Karpas-422 (cell line): ENCODE data around the gene UBALD1. TPM values are rescaled to one million over a fixed set of nuclear protein-coding genes. Genes with fewer than 3 reads are reported as not detected.

ENCODE experiments used
- DNase-seq: peaks from one replicate; pipeline ENCODE4 v3.0.0-alpha.2; 2015
- H2AFZ ChIP-seq: fragments of 200-600 bp; sonication (generic); 2 replicates; pipeline ENCODE4 v1.6.1; 2014; ENCODE audit warnings: antibody characterized with exemption, low read length, mixed read lengths
- H3K27ac ChIP-seq: fragments of 200-600 bp; sonication (generic); 2 replicates; pipeline ENCODE4 v1.5.1; 2014; ENCODE audit warnings: mild to moderate bottlenecking, low read length, moderate library complexity
- H3K27me3 ChIP-seq: fragments of 200-600 bp; sonication (generic); 2 replicates; pipeline ENCODE4 v1.6.1; 2014; ENCODE audit warnings: low read length, mixed read lengths
- H3K36me3 ChIP-seq: fragments of 200-600 bp; sonication (generic); 2 replicates; pipeline ENCODE4 v1.6.1; 2014; ENCODE audit warnings: low read length, mixed read lengths; ENCODE audit not compliant: insufficient read depth
- H3K4me1 ChIP-seq: fragments of 200-600 bp; sonication (generic); 2 replicates; pipeline ENCODE4 v1.6.1; 2014; ENCODE audit warnings: mild to moderate bottlenecking, low read length, mixed read lengths
- H3K4me2 ChIP-seq: fragments of 200-600 bp; sonication (generic); 2 replicates; pipeline ENCODE4 v1.6.1; 2014; ENCODE audit warnings: low read length, low read depth, mild to moderate bottlenecking; ENCODE audit not compliant: poor library complexity, severe bottlenecking
- H3K4me3 ChIP-seq: fragments of 200-600 bp; sonication (generic); 2 replicates; pipeline ENCODE4 v1.5.1; 2014; ENCODE audit warnings: mild to moderate bottlenecking, antibody characterized with exemption, low read length, mixed read lengths
- H3K79me2 ChIP-seq: fragments of 200-600 bp; sonication (generic); 2 replicates; pipeline ENCODE4 v1.6.1; 2014; ENCODE audit warnings: mild to moderate bottlenecking, low read length, mixed read lengths
- H3K9ac ChIP-seq: fragments of 200-600 bp; sonication (generic); 2 replicates; pipeline ENCODE4 v1.6.0; 2014; ENCODE audit warnings: low read length
- H3K9me2 ChIP-seq: fragments of 200-600 bp; sonication (generic), shearing (Covaris generic); replicated peaks from 2 replicates; pipeline ENCODE4 v1.6.0; 2014; ENCODE audit warnings: mild to moderate bottlenecking, low read length, moderate library complexity; ENCODE audit not compliant: insufficient read depth
- H3K9me3 ChIP-seq: fragments of 300-700, 200-600 bp; sonication (generic); 2 replicates; pipeline ENCODE4 v1.6.1; 2014; ENCODE audit warnings: low read length, mixed read lengths
- H4K20me1 ChIP-seq: fragments of 200-600 bp; sonication (generic); 2 replicates; pipeline ENCODE4 v1.6.1; 2014; ENCODE audit warnings: mild to moderate bottlenecking, antibody characterized with exemption, low read length, low read depth; ENCODE audit not compliant: insufficient read depth
- total RNA-seq: library from RNA; depleted of rRNA; stranded (reverse); fragments of >200 nt; shearing (Covaris generic); gene quantifications from 2 replicates; pipeline ENCODE4 v1.2.3, GENCODE V29; 2014; ENCODE audit warnings: low replicate concordance

The UBALD1 gene
- total RNA-seq, 1 experiment from 2014 or later: 10.0 TPM

DNA sequence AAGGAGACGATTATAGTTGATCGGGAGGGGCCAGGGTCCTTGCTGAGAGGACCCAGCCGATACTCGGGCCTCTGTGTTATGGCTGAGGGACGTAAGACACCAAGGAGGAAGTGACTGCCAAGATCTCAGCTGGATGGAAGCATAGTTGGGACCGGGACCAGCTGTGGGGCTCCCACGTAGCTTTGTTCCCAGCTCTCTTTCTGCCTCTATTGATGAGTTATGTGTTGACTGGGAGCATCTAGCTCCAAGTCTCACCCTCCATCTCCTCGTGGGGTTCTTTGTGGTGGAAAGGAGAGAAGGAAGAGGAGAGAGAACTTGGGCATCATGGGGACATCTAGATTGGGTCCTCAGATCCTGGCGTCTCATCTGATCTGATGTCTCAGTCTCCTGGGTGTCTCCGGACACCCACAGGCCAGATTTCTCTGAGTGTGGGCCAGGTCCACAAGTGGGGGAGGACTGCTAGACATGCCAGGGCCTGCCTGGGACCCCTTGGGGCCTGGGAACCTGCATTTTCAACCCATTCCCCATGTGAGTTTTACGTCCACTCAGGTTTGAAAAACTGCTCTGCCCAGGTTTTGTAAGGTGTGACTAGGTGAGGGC is 11.0 kb upstream of the UBALD1 start:
- peak; percentile 78 for DNase-seq
- H3K27ac ChIP-seq: peak overlapping the region; percentile 44
- H2AFZ ChIP-seq: peak overlapping the region; percentile 16; the same call in 1 of the 2 replicates
- peak overlapping the region; percentile 78 for H3K4me2 ChIP-seq
- no peaks in the 10 kb centered on the region for H3K9me2 ChIP-seq
- no peaks in the 10 kb centered on the region for H3K36me3 ChIP-seq
- H4K20me1 ChIP-seq: peaks cover 7% of the 10 kb centered on the region; the same call in 1 of the 2 replicates
- peak overlapping the region; percentile 89 for H3K9ac ChIP-seq
- H3K27me3 ChIP-seq: no peaks in the 10 kb centered on the region
- peak overlapping the region; percentile 86 for H3K4me3 ChIP-seq
- H3K9me3 ChIP-seq: no peaks in the 10 kb centered on the region
- peaks cover 18% of the 10 kb centered on the region for H3K4me1 ChIP-seq
- H3K79me2 ChIP-seq: peaks cover 53% of the 10 kb centered on the region

- Histone ChIP-seq H3K4me3 (peak overlapping the region; percentile 86), H4K20me1 (peaks cover 7% of the 10 kb centered on the region; the same call in 1 of the 2 replicates), H3K27me3 (no peaks in the 10 kb centered on the region), H3K9me3 (no peaks in the 10 kb centered on the region), H3K79me2 (peaks cover 47% of the 10 kb centered on the region), H3K9ac (peak overlapping the region; percentile 89), H3K36me3 (no peaks in the 10 kb centered on the region), H3K4me1 (peaks cover 18% of the 10 kb centered on the region), H3K27ac (peak overlapping the region; percentile 44), H3K4me2 (peak overlapping the region; percentile 78), H2AFZ (peak overlapping the region; percentile 16; the same call in 1 of the 2 replicates), H3K9me2 (no peaks in the 10 kb centered on the region)
- DNase-seq: peak; percentile 83
Observed at GRCh38 chr16:4624827-4625559, 10.3 kb upstream of the UBALD1 start.

GRCh38 chr16:4624015-4624826 is 9.5 kb upstream of the UBALD1 start, which contains the start of gene MGRN1:
Gene MGRN1 (plus strand): TSS chr16:4624826. CDS start chr16:4624961, 135 bp downstream.
- Histone ChIP-seq H3K27me3 (no peaks in the 10 kb centered on the region), H3K9ac (peak within 1 kb of the TSS; percentile 89), H3K36me3 (no peaks in the 10 kb centered on the region), H3K9me2 (no peaks in the 10 kb centered on the region), H3K27ac (peak within 1 kb of the TSS; percentile 56), H3K79me2 (peaks cover 40% of the 10 kb centered on the region), H4K20me1 (peaks cover 7% of the 10 kb centered on the region; the same call in 1 of the 2 replicates), H3K9me3 (no peaks in the 10 kb centered on the region), H2AFZ (peak within 1 kb of the TSS; percentile 86; the same call in 1 of the 2 replicates), H3K4me1 (peaks cover 18% of the 10 kb centered on the region), H3K4me2 (peak within 1 kb of the TSS; percentile 78), H3K4me3 (peak within 1 kb of the TSS; percentile 86)
- DNase-seq: peak; percentile 98

DNA sequence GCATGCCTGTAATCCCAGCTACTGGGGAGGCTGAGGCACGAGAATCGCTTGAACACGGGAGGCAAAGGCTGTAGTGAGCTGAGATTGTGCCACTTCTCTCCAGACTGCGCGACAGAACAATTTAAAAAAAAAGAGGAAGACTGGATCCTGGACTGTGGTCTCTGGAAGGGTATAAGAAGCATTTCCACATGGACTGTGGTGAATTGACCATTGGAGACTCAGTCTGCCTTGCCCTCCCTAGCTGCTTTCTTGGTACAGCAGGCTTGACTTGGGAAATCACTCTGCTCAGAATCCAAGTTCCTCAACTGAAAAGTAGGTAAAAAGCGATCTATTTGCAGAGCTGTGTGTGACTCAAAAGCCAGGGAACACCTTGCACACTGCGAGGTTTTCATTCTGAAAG is 8.9 kb upstream of the UBALD1 start:
- Histone ChIP-seq H3K79me2 (peaks cover 33% of the 10 kb centered on the region), H3K4me2 (peak overlapping the region; percentile 78), H3K27ac (no peak overlapping the region), H4K20me1 (peaks cover 7% of the 10 kb centered on the region; the same call in 1 of the 2 replicates), H3K9ac (peak overlapping the region; percentile 89; the same call in 1 of the 2 replicates), H3K27me3 (no peaks in the 10 kb centered on the region), H3K4me1 (peaks cover 18% of the 10 kb centered on the region), H3K36me3 (no peaks in the 10 kb centered on the region), H3K9me2 (no peaks in the 10 kb centered on the region), H3K9me3 (no peaks in the 10 kb centered on the region), H3K4me3 (peak overlapping the region; percentile 86; the same call in 1 of the 2 replicates), H2AFZ (0 out of 2 replicates have a peak overlapping the region, but pooled peaks have one; percentile 46)
- no peak for DNase-seq

GRCh38 chr16:4618645-4619418 is 4.1 kb upstream of the UBALD1 start:
- Histone ChIP-seq H4K20me1 (peaks cover 1% of the 10 kb centered on the region; the same call in 1 of the 2 replicates), H3K4me1 (peaks cover 29% of the 10 kb centered on the region), H3K4me2 (no peak overlapping the region), H3K79me2 (peaks cover 5% of the 10 kb centered on the region), H3K9ac (no peak overlapping the region), H3K4me3 (no peak overlapping the region), H3K36me3 (no peaks in the 10 kb centered on the region), H2AFZ (no peak overlapping the region), H3K9me2 (no peaks in the 10 kb centered on the region), H3K9me3 (no peaks in the 10 kb centered on the region), H3K27me3 (no peaks in the 10 kb centered on the region), H3K27ac (no peak overlapping the region)
- no peak for DNase-seq

- H2AFZ ChIP-seq: no peak overlapping the region
- no peak overlapping the region for H3K4me3 ChIP-seq
- no peak for DNase-seq
- H3K4me1 ChIP-seq: peaks cover 35% of the 10 kb centered on the region
- H4K20me1 ChIP-seq: peaks cover 11% of the 10 kb centered on the region; the same call in 1 of the 2 replicates
- no peaks in the 10 kb centered on the region for H3K9me3 ChIP-seq
- no peak overlapping the region for H3K27ac ChIP-seq
- no peaks in the 10 kb centered on the region for H3K9me2 ChIP-seq
- H3K79me2 ChIP-seq: peaks cover 14% of the 10 kb centered on the region
- no peaks in the 10 kb centered on the region for H3K36me3 ChIP-seq
- H3K27me3 ChIP-seq: no peaks in the 10 kb centered on the region
- no peak overlapping the region for H3K9ac ChIP-seq
- H3K4me2 ChIP-seq: no peak overlapping the region
Observed at GRCh38 chr16:4617880-4618279, 3.2 kb upstream of the UBALD1 start.

DNA sequence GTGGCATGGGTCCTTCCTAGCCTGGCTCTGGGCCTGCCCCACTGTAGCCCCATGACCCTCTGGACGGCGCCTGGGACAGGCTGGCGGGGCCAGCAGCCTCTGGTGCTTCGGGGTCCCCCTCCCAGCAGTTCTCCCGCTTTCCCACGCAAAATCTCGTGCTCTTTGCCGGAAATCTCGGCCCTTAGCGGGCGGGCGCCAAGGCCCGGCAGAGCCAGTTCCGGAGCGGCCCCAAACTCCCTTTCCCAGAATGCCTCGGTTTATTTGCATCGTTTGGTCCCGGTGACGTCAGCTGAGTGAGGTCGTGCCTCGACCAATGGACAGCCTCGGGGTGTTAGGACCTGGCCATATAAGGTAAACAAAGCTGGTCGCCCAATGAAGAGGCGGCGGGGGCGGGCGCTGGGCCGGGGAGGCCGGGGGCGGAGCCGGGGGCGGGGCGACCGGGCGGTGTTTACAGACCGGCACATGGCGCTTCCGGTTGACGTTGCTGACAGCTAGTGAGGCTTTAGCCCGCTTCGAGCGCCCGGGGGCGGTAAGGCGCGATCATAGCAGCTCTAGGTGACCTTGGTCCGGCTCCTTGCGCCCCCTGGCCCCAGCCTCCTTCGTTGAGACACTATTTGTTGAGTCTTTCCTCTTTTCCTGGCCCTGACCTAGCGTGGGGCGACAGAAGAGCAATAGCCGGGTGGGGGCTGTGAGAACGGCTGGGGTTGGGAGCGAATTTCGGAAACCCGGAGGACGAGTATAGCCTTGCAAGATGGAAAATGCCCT is 1.5 kb upstream of the UBALD1 start:
- Histone ChIP-seq H3K4me3 (peak overlapping the region; percentile 93), H3K4me1 (peaks cover 41% of the 10 kb centered on the region), H3K9me3 (no peaks in the 10 kb centered on the region), H3K79me2 (peaks cover 31% of the 10 kb centered on the region), H3K9me2 (no peaks in the 10 kb centered on the region), H3K36me3 (no peaks in the 10 kb centered on the region), H3K4me2 (peak overlapping the region; percentile 99), H3K9ac (peak overlapping the region; percentile 92), H4K20me1 (peaks cover 25% of the 10 kb centered on the region; the same call in 1 of the 2 replicates), H3K27ac (peak overlapping the region; percentile 96), H2AFZ (peak overlapping the region; percentile 60; the same call in 1 of the 2 replicates), H3K27me3 (no peaks in the 10 kb centered on the region)
- peak; percentile 100 for DNase-seq
